ENCODE results near the gene CEP170B. TPM values are rescaled to one million over a fixed set of nuclear protein-coding genes. Genes with fewer than 3 reads are reported as not detected.

Gene CEP170B
- total and polyA plus RNA-seq, 2 of the 8 experiments (the other 6 are each of a cell fraction or from before 2014, with no cell fraction given) = 9.1 to 33.8 TPM

DNA sequence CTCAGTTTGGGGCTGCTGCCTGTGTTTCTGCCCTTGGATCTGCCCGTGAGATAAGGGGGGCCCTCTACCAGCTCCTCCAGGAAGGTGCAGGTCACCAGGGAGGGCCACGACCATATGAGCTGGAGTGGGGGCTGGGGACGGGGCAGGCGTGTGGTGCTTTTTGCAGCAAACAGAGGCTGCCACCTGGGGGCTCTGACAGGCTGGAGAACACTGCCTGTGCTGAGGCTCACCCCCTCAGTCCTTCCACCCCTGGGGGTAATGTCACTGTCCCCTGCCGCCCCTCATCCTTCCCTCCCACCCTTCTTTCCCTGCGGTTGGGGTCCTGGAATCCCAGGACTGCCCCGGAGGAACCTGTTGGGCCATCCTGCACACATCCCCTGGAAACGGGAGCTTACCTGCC lies 62.8 kb downstream of the CEP170B start:
- Histone ChIP-seq H2BK12ac (ENCODE audit: low read depth, low read length) (no peak overlapping the region), H3K79me1 (ENCODE audit: low read depth, low read length) (no peaks in the 10 kb centered on the region), H4K5ac (ENCODE audit: insufficient read length, low read depth, low read length) (no peak overlapping the region), H3K4ac (replicated peaks; ENCODE audit: insufficient read length, low read depth, low read length) (no peak overlapping the region), H3K56ac (replicated peaks; ENCODE audit: insufficient read length, low read depth, low read length) (no peak overlapping the region), H3K27me3 (replicated peaks in 1 of 4; ENCODE audit: control insufficient read depth in 3 of 4, extremely low read depth in 1 of 4, insufficient read depth in 3 of 4, low read length in 3 of 4) (peaks cover 19 to 35% (median 28%) of the 10 kb centered on the region in 4 experiments), H3K9me3 (ENCODE audit: insufficient read depth in 2 of 2, low read depth in 1 of 2, low read length in 1 of 2) (no peaks in the 10 kb centered on the region; a peak in 1 of 4 replicates), H3K23ac (ENCODE audit: insufficient read length) (no peak overlapping the region), H3K79me2 (ENCODE audit: control insufficient read depth in 1 of 2, insufficient read depth in 2 of 2, low read length in 2 of 2) (no peaks in the 10 kb centered on the region), H2BK20ac (ENCODE audit: low read length) (no peak overlapping the region), H3K4me2 (ENCODE audit: insufficient read depth in 1 of 2, low read depth in 2 of 2, low read length in 2 of 2) (no peak overlapping the region), H2BK5ac (ENCODE audit: low read depth, low read length) (no peak overlapping the region), H3K4me3 (ENCODE audit: extremely low read depth in 1 of 4, insufficient read depth in 2 of 4, low read depth in 3 of 4, low read length in 4 of 4) (no peak overlapping the region), H3K18ac (ENCODE audit: extremely low read depth, low read length) (no peak overlapping the region), H4K8ac (ENCODE audit: extremely low read depth, insufficient read depth, low read length) (no peak overlapping the region; the same call in 1 of the 2 replicates), H3K4me1 (replicated peaks in 1 of 4; ENCODE audit: control insufficient read depth in 3 of 4, insufficient read depth in 4 of 4, low read length in 3 of 4) (peaks cover 0 to 16% (median 8%) of the 10 kb centered on the region in 4 experiments; a peak in 5 of 7 replicates), H4K91ac (replicated peaks; ENCODE audit: insufficient read length, low read length) (no peak overlapping the region), H3K14ac (ENCODE audit: insufficient read length) (no peak overlapping the region), H2AFZ (ENCODE audit: low read length) (no peak overlapping the region), H2AK5ac (ENCODE audit: low read depth, low read length) (no peak overlapping the region), H2BK15ac (ENCODE audit: low read length) (no peak overlapping the region), H3K27ac (ENCODE audit: low read depth, low read length) (no peak overlapping the region), H3K36me3 (ENCODE audit: control insufficient read depth in 2 of 4, insufficient read depth in 4 of 4, low read length in 3 of 4) (peaks cover 0 to 4% (median 0%) of the 10 kb centered on the region in 4 experiments; a peak in 1 of 8 replicates), H3K9ac (replicated peaks in 1 of 4; ENCODE audit: extremely low read depth in 1 of 4, low read depth in 3 of 4, low read length in 3 of 4) (no peak overlapping the region), H3K23me2 (ENCODE audit: low read depth, low read length) (peaks cover 7% of the 10 kb centered on the region; the same call in 1 of the 2 replicates), H2BK120ac (replicated peaks; ENCODE audit: low read depth, low read length) (no peak overlapping the region), H4K20me1 (replicated peaks in 1 of 2; ENCODE audit: control insufficient read depth in 1 of 2, insufficient read depth in 2 of 2, low read length in 2 of 2) (peaks cover 0 to 2% of the 10 kb centered on the region in 2 experiments)
- ChIA-PET POLR2A (ENCODE audit: partially characterized antibody) (no interaction called here), CTCF (ENCODE audit: partially characterized antibody) (interaction anchor here (0.6 to 2.2 kb wide), 6 partner anchors 9 to 118 kb away, joined by 3 to 8 read pairs (median 4); no protein-coding TSS in a partner anchor)
- DNase-seq (ENCODE audit: low read depth in 1 of 2, low spot score in 2 of 2) = no peak
- WGBS, 2 experiments (ENCODE audit: extremely low coverage in 1 of 2, insufficient coverage in 1 of 2, insufficient read length in 1 of 2, insufficient replicate concordance in 2 of 2, low coverage in 1 of 2, low lambda C conversion rate in 2 of 2, missing lambda C conversion rate in 1 of 2) = 83% methylated on average over 7 of the region's 8 CpGs; no CpG with 5 or more reads in 1 of the 2 experiments
- no peak for FAIRE-seq
- TF ChIP-seq, protein P1, sequence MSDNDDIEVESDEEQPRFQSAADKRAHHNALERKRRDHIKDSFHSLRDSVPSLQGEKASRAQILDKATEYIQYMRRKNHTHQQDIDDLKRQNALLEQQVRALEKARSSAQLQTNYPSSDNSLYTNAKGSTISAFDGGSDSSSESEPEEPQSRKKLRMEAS (IDR thresholded peaks at IDR 0.05) = no peak
- no peak for TF ChIP-seq CEBPB (IDR thresholded peaks at IDR 0.05; ENCODE audit: low read depth, low read length)
- no peak for TF ChIP-seq JUND (IDR thresholded peaks at IDR 0.05; ENCODE audit: low read length)
- TF ChIP-seq, protein P2, sequence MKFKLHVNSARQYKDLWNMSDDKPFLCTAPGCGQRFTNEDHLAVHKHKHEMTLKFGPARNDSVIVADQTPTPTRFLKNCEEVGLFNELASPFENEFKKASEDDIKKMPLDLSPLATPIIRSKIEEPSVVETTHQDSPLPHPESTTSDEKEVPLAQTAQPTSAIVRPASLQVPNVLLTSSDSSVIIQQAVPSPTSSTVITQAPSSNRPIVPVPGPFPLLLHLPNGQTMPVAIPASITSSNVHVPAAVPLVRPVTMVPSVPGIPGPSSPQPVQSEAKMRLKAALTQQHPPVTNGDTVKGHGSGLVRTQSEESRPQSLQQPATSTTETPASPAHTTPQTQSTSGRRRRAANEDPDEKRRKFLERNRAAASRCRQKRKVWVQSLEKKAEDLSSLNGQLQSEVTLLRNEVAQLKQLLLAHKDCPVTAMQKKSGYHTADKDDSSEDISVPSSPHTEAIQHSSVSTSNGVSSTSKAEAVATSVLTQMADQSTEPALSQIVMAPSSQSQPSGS (IDR thresholded peaks at IDR 0.05; ENCODE audit: low read length) = no peak
- no peak for TF ChIP-seq CHD1 (IDR thresholded peaks at IDR 0.05; ENCODE audit: low read depth, low read length)
- no peak for TF ChIP-seq TBP (IDR thresholded peaks at IDR 0.05; ENCODE audit: low read depth, low read length)
- TF ChIP-seq MAFK (IDR thresholded peaks at IDR 0.05; ENCODE audit: low read depth, low read length) = no peak
- no peak for TF ChIP-seq TCF12 (IDR thresholded peaks at IDR 0.05; ENCODE audit: low read depth, low read length)
- TF ChIP-seq RXRA (IDR thresholded peaks at IDR 0.05; ENCODE audit: insufficient read depth, low read depth, low read length) = no peak
- TF ChIP-seq RAD21 (IDR thresholded peaks at IDR 0.05 in 1 of 2, conservative IDR thresholded peaks at IDR 0.05 in 1 of 2; ENCODE audit: low read depth in 2 of 2, low read length in 2 of 2) = no peak; a peak in 1 of 4 replicates
- TF ChIP-seq TAF1 (IDR thresholded peaks at IDR 0.05; ENCODE audit: low read depth, low read length) = no peak
- no peak for TF ChIP-seq SP1 (IDR thresholded peaks at IDR 0.05; ENCODE audit: low read depth, low read length)
- no peak for TF ChIP-seq FOSL1 (IDR thresholded peaks at IDR 0.05; ENCODE audit: insufficient read depth, low read depth, low read length)

All from H1 (cell line).